ENCODE results near the gene MRPL28.

The MRPL28 gene

GRCh38 chr16:359067-359763, 11.1 kb downstream of the MRPL28 start:
- no peak for TF ChIP-seq CTCF (conservative IDR thresholded peaks at IDR 0.05)
- H3K27ac ChIP-seq, result no peak overlapping the region

- no peak for TF ChIP-seq CTCF (conservative IDR thresholded peaks at IDR 0.05)
Observed at GRCh38 chr16:356741-357140, 13.6 kb downstream of the MRPL28 start.

GRCh38 chr16:354971-355461, 15.3 kb downstream of the MRPL28 start:
- H3K27ac ChIP-seq, result no peak overlapping the region
- TF ChIP-seq CTCF (conservative IDR thresholded peaks at IDR 0.05), result no peak

More at GRCh38 chr16:356741-357140, 13.6 kb downstream of the MRPL28 start:
- no peak overlapping the region for H3K27ac ChIP-seq

GRCh38 chr16:354291-354881, 16.0 kb downstream of the MRPL28 start:
- TF ChIP-seq CTCF (conservative IDR thresholded peaks at IDR 0.05), result no peak
- H3K27ac ChIP-seq, result no peak overlapping the region

GRCh38 chr16:353404-354290, 16.7 kb downstream of the MRPL28 start:
- TF ChIP-seq CTCF (conservative IDR thresholded peaks at IDR 0.05), result no peak
- no peak overlapping the region for H3K27ac ChIP-seq

- H3K27ac ChIP-seq, result peak within 1 kb of the TSS; percentile 72
- TF ChIP-seq CTCF (conservative IDR thresholded peaks at IDR 0.05), result peak; percentile 67
Observed at GRCh38 chr16:352547-353403, 17.6 kb downstream of the MRPL28 start, which contains the start of gene AXIN1. TSS of gene AXIN1 (minus strand) at chr16:352723. CDS start at chr16:347025, 5,698 bp downstream.
